CD14-positive monocyte (primary cell): Measurements from ENCODE around the gene ULK4. TPM values are rescaled to one million over a fixed set of nuclear protein-coding genes. Genes with fewer than 3 reads are reported as not detected.

Experiments
- DNase-seq, 3 donors: peaks; one replicate each; pipeline ENCODE4 v3.0.0-alpha.2; 2011 to 2022
- H2AFZ ChIP-seq: 2 replicates; pipeline ENCODE4 v1.6.0; 2012; ENCODE audit warnings: mild to moderate bottlenecking, low read depth, low read length, inconsistent platforms; ENCODE audit not compliant: insufficient read depth, poor library complexity, severe bottlenecking
- H3K27ac ChIP-seq, 2 donors: 1 replicate in 1 of 2; 2 replicates in 1 of 2; pipeline ENCODE4 v1.5.1; 2012 to 2013; ENCODE audit warnings: low read length in 2 of 2, control low read depth in 1 of 2, inconsistent platforms in 1 of 2, low read depth in 1 of 2, mild to moderate bottlenecking in 1 of 2
- H3K27me3 ChIP-seq, 2 donors: one replicate each; pipeline versions ENCODE4 v1.6.0 to v1.6.1; 2011 to 2013; ENCODE audit warnings: low read length in 2 of 2; ENCODE audit not compliant: control insufficient read depth in 2 of 2, insufficient read depth in 2 of 2
- H3K36me3 ChIP-seq, 2 donors: replicated peaks in 1 of 2; 1 replicate in 1 of 2; 2 replicates in 1 of 2; pipeline versions ENCODE4 v1.5.1 to v1.6.1; 2012 to 2013; ENCODE audit warnings: low read length in 2 of 2, control low read depth in 1 of 2, inconsistent platforms in 1 of 2, mild to moderate bottlenecking in 1 of 2; ENCODE audit not compliant: insufficient read depth in 2 of 2, control insufficient read depth in 1 of 2
- H3K4me1 ChIP-seq, 2 donors: 1 replicate in 1 of 2; 2 replicates in 1 of 2; pipeline versions ENCODE4 v1.5.1 to v1.6.1; 2012 to 2013; ENCODE audit warnings: low read length in 2 of 2, control low read depth in 1 of 2, inconsistent platforms in 1 of 2, mild to moderate bottlenecking in 1 of 2, moderate library complexity in 1 of 2; ENCODE audit not compliant: insufficient read depth in 2 of 2, control insufficient read depth in 1 of 2
- H3K4me2 ChIP-seq: replicated peaks from 2 replicates; pipeline ENCODE3; 2012; ENCODE audit warnings: low read length, moderate library complexity, mild to moderate bottlenecking; ENCODE audit not compliant: poor library complexity, severe bottlenecking; ENCODE audit errors: extremely low read depth
- H3K4me3 ChIP-seq, 3 experiments: fragments of 200-600 bp in 1 of 3; sonication (generic) in 1 of 3; replicated peaks in 1 of 3; 1 replicate in 2 of 3; 2 replicates in 1 of 3; pipeline ENCODE4 v1.5.1; 2011 to 2013; ENCODE audit warnings: low read length in 3 of 3, mild to moderate bottlenecking in 3 of 3, control low read depth in 2 of 3, low read depth in 2 of 3, inconsistent platforms in 1 of 3, moderate library complexity in 1 of 3
- H3K79me2 ChIP-seq: 2 replicates; pipeline ENCODE4 v1.6.0; 2012; ENCODE audit warnings: mild to moderate bottlenecking, control low read depth, inconsistent platforms, low read length, moderate library complexity; ENCODE audit not compliant: insufficient read depth
- H3K9ac ChIP-seq: 2 replicates; pipeline ENCODE4 v1.6.0; 2017; ENCODE audit warnings: low read length, mild to moderate bottlenecking; ENCODE audit not compliant: insufficient read depth, poor library complexity, severe bottlenecking
- H3K9me3 ChIP-seq, 2 donors: replicated peaks in 1 of 2; 1 replicate in 1 of 2; 2 replicates in 1 of 2; pipeline versions ENCODE4 v1.5.1 to v1.6.1; 2012 to 2013; ENCODE audit warnings: low read length in 2 of 2, control low read depth in 1 of 2; ENCODE audit not compliant: control insufficient read depth in 1 of 2, insufficient read depth in 1 of 2
- H4K20me1 ChIP-seq: 2 replicates; pipeline ENCODE4 v1.6.0; 2012; ENCODE audit warnings: mild to moderate bottlenecking, low read length, control low read depth, moderate library complexity; ENCODE audit not compliant: insufficient read depth
- H3K27ac Mint-ChIP-seq, 7 donors: one replicate each; pipeline ENCODE4 v1.8.0; 2020; ENCODE audit warnings: mild to moderate bottlenecking in 7 of 7, mixed read lengths in 7 of 7, moderate library complexity in 6 of 7, inconsistent platforms in 2 of 7
- H3K27me3 Mint-ChIP-seq, 3 donors: one replicate each; pipeline ENCODE4 v1.8.0; 2021 to 2022; ENCODE audit warnings: low read depth in 3 of 3, mild to moderate bottlenecking in 3 of 3, mixed read lengths in 3 of 3, moderate library complexity in 3 of 3, inconsistent platforms in 1 of 3
- H3K36me3 Mint-ChIP-seq, 2 donors: one replicate each; pipeline ENCODE4 v1.8.0; 2020; ENCODE audit warnings: mixed read lengths in 2 of 2, inconsistent platforms in 1 of 2, mild to moderate bottlenecking in 1 of 2
- H3K4me1 Mint-ChIP-seq: one replicate; pipeline ENCODE4 v1.8.0; 2020; ENCODE audit warnings: mild to moderate bottlenecking, mixed read lengths
- H3K4me3 Mint-ChIP-seq, 2 donors: one replicate each; pipeline ENCODE4 v1.8.0; 2020; ENCODE audit warnings: mild to moderate bottlenecking in 2 of 2, mixed read lengths in 2 of 2, moderate library complexity in 1 of 2
- H3K9me3 Mint-ChIP-seq, 7 donors: one replicate each; pipeline ENCODE4 v1.8.0; 2020 to 2022; ENCODE audit warnings: mixed read lengths in 7 of 7, mild to moderate bottlenecking in 6 of 7, moderate library complexity in 6 of 7, inconsistent platforms in 2 of 7
- WGBS: methylation state at CpG from one replicate; pipeline ENCODE4 v1.1.5; 2013; ENCODE audit warnings: missing lambda C conversion rate; ENCODE audit not compliant: insufficient coverage; 5-methylcytosine and 5-hydroxymethylcytosine counted together
- intact Hi-C, 2 donors: fragments of 100-400 bp; cut with micrococcal nuclease; formaldehyde crosslinking; loops; one replicate each; pipeline versions ENCODE4 v1.15.0 to v1.15.1; 2023
- polyA plus RNA-seq, 3 donors: library from polyadenylated mRNA; depleted of rRNA in 1 of 3; unstranded in 2 of 3; stranded (reverse) in 1 of 3; fragments of 300-500 nt in 2 of 3; fragments of >200 nt in 1 of 3; fragmentation: Illumina TruSeq in 2 of 3; gene quantifications; 1 replicate in 2 of 3; 2 replicates in 1 of 3; pipeline ENCODE4 v1.2.3, GENCODE V29; 2012 to 2021
- TF ChIP-seq, protein P1 (sequence below): fragments of 200-600 bp; IDR thresholded peaks from one replicate; pipeline ENCODE4 v1.8.0; 2022; ENCODE audit warnings: antibody characterized with exemption, mild to moderate bottlenecking

The ULK4 gene
- polyA plus RNA-seq, 3 donors = 6.7 to 14.0 (median 11.8) TPM

DNA sequence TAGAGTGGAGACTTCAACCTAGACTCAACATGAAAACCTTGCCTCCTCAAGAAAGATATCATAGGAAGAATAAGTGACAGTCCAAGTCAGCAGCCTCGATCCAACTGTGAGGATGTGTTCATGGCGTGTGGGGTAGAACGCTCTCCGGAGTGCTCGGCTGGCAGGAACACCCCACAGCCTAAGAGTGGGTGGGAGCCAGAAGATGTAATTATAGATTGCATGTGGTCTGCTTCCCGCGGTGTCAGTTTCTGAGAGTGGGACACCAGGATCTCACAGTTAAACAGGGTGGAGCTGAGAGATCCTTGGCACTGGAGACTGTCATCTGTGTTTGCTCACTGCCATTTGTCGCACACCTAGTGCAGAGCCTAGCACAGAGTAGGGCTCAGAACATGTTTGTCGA, 604.6 kb downstream of the ULK4 start:
- H3K4me2 ChIP-seq = no peak overlapping the region
- no peaks in the 10 kb centered on the region for H3K36me3 ChIP-seq
- H3K27me3 ChIP-seq = no peaks in the 10 kb centered on the region
- no peaks in the 10 kb centered on the region for H3K36me3 Mint-ChIP-seq
- WGBS = 84% methylated on average over 9 of the region's 9 CpGs
- H3K4me3 ChIP-seq = no peak overlapping the region
- peak overlapping the region in 1 of 7 donors; percentile 19 for H3K27ac Mint-ChIP-seq
- intact Hi-C loops = no loop called here
- H3K27ac ChIP-seq = no peak overlapping the region
- no peaks in the 10 kb centered on the region for H3K9me3 ChIP-seq
- H3K4me1 ChIP-seq = no peaks in the 10 kb centered on the region
- no peaks in the 10 kb centered on the region for H4K20me1 ChIP-seq
- no peak overlapping the region for H2AFZ ChIP-seq
- no peak overlapping the region for H3K4me3 Mint-ChIP-seq
- H3K4me1 Mint-ChIP-seq = peaks cover 5% of the 10 kb centered on the region
- no peak overlapping the region for H3K9ac ChIP-seq
- DNase-seq = no peak
- H3K9me3 Mint-ChIP-seq = peaks cover 0 to 4% (median 0%) of the 10 kb centered on the region in 7 donors
- no peaks in the 10 kb centered on the region for H3K79me2 ChIP-seq
- TF ChIP-seq, protein P1, sequence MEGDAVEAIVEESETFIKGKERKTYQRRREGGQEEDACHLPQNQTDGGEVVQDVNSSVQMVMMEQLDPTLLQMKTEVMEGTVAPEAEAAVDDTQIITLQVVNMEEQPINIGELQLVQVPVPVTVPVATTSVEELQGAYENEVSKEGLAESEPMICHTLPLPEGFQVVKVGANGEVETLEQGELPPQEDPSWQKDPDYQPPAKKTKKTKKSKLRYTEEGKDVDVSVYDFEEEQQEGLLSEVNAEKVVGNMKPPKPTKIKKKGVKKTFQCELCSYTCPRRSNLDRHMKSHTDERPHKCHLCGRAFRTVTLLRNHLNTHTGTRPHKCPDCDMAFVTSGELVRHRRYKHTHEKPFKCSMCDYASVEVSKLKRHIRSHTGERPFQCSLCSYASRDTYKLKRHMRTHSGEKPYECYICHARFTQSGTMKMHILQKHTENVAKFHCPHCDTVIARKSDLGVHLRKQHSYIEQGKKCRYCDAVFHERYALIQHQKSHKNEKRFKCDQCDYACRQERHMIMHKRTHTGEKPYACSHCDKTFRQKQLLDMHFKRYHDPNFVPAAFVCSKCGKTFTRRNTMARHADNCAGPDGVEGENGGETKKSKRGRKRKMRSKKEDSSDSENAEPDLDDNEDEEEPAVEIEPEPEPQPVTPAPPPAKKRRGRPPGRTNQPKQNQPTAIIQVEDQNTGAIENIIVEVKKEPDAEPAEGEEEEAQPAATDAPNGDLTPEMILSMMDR = no peak
- H3K27me3 Mint-ChIP-seq = peaks cover 0 to 2% (median 2%) of the 10 kb centered on the region in 3 donors

DNA sequence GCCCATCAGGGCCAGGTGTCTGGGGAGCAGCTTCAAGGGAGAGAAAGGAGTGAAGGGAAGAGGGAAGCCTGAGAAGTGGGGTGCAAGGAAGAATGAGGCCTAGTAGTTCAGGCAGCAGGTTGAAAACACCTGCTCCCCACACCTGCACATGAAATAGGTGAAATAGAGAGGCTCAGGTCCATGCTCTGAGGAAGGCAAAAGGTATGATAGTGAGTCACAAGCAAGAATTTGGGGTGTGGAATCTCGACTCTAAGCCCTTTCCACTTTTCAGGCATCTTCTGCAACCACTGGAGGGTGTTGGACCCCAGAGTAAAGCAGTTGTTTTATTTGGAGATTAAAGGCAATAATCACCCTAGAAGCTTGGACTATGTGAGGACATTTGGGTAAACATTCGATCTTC, 605.1 kb downstream of the ULK4 start:
- Histone ChIP-seq H3K4me2 (no peak overlapping the region), H3K36me3 (no peaks in the 10 kb centered on the region), H3K27ac (no peak overlapping the region), H2AFZ (no peak overlapping the region), H3K4me3 (no peak overlapping the region), H4K20me1 (no peaks in the 10 kb centered on the region), H3K9ac (no peak overlapping the region), H3K4me1 (no peaks in the 10 kb centered on the region), H3K27me3 (no peaks in the 10 kb centered on the region), H3K9me3 (no peaks in the 10 kb centered on the region), H3K79me2 (no peaks in the 10 kb centered on the region)
- intact Hi-C loops = no loop called here
- Mint-ChIP-seq H3K27me3 (peaks cover 0 to 2% (median 2%) of the 10 kb centered on the region in 3 donors), H3K9me3 (peaks cover 0 to 4% (median 0%) of the 10 kb centered on the region in 7 donors), H3K27ac (no peak overlapping the region), H3K4me3 (no peak overlapping the region), H3K4me1 (peaks cover 8% of the 10 kb centered on the region), H3K36me3 (no peaks in the 10 kb centered on the region)
- TF ChIP-seq, protein P1 = no peak
- no peak for DNase-seq
- WGBS = no CpG with 5 or more reads among the region's 2 CpGs
